HCT116 (cell line): ENCODE results near the gene EYA3. TPM values are rescaled to one million over a fixed set of nuclear protein-coding genes. Genes with fewer than 3 reads are reported as not detected.

Experiments used
- ATAC-seq: fragments of 200-7000 bp; cut with Tn5 transposase; 2 replicates; pipeline ENCODE4 v1.9.1; 2020; ENCODE audit warnings: mild to moderate bottlenecking, moderate library complexity
- BruUV-seq: library from RNA; stranded (reverse); fragments of 400-500 nt; replicated peaks from 2 replicates; lab custom pipeline; 2021; lab: Mats Ljungman, UMichigan
- CTCF ChIA-PET: fragments of 300-600 bp; sonication (Branson Sonifier 250); formaldehyde crosslinking; loops from one replicate; lab custom pipeline; 2021; ENCODE audit warnings: antibody characterized with exemption; lab: Charles Lee
- POLR2A ChIA-PET: fragments of 300-600, 350-600 bp; sonication (Branson Sonifier 250); formaldehyde crosslinking; loops from one replicate; lab custom pipeline; 2021; ENCODE audit warnings: antibody characterized with exemption; lab: Charles Lee
- RAD21 ChIA-PET, 2 experiments: fragments of 300-600 bp; sonication (Branson Sonifier 250); formaldehyde crosslinking; loops; one replicate each; lab custom pipeline; 2023; ENCODE audit warnings: low total read pairs in 2 of 2; ENCODE audit not compliant: uncharacterized antibody in 2 of 2, unreplicated experiment in 2 of 2, low non-redundant PET in 1 of 2; lab: Charles Lee
- DNase-seq: peaks from one replicate; pipeline ENCODE4 v3.0.0-alpha.2; 2010; ENCODE audit warnings: low read depth, low spot score
- H2AFZ ChIP-seq: fragments of 200-600 bp; shearing (Covaris generic), sonication (generic); 2 replicates; pipeline ENCODE4 v1.6.1; 2017; ENCODE audit warnings: low read depth, mixed run types, mixed read lengths, antibody characterized with exemption, low read length; ENCODE audit not compliant: poor library complexity, severe bottlenecking
- H3K27ac ChIP-seq: 2 replicates; pipeline ENCODE4 v1.5.1; 2012; ENCODE audit warnings: low read depth, low read length
- H3K27me3 ChIP-seq: fragments of 200-600 bp; sonication (generic); 2 replicates; pipeline ENCODE4 v1.6.1; 2016; ENCODE audit warnings: mixed run types, low read length, mixed read lengths; ENCODE audit not compliant: insufficient read depth
- H3K36me3 ChIP-seq, 2 experiments: fragments of 200-500 bp in 1 of 2; fragments of 200-600 bp in 1 of 2; sonication (Bioruptor generic) in 1 of 2; sonication (generic) in 1 of 2; 2 replicates each; pipeline versions ENCODE4 v1.5.1 to v1.6.1; 2014 to 2016; ENCODE audit warnings: low read length in 2 of 2, inconsistent platforms in 1 of 2, mixed read lengths in 1 of 2, mixed run types in 1 of 2; ENCODE audit not compliant: insufficient read depth in 2 of 2, control insufficient read depth in 1 of 2
- H3K4me1 ChIP-seq, 2 experiments: fragments of 200-600 bp in 1 of 2; sonication (generic) in 1 of 2; 2 replicates each; pipeline versions ENCODE4 v1.5.1 to v1.6.1; 2012 to 2017; ENCODE audit warnings: low read length in 2 of 2, inconsistent platforms in 1 of 2, mild to moderate bottlenecking in 1 of 2, mixed read lengths in 1 of 2, mixed run types in 1 of 2, moderate library complexity in 1 of 2; ENCODE audit not compliant: insufficient read depth in 2 of 2, control insufficient read depth in 1 of 2
- H3K4me2 ChIP-seq: fragments of 200-600 bp; sonication (generic); 2 replicates; pipeline ENCODE4 v1.6.1; 2017; ENCODE audit warnings: mixed run types, low read length, mixed read lengths
- H3K4me3 ChIP-seq, 2 experiments: fragments of 200-600 bp in 1 of 2; sonication (generic) in 1 of 2; replicated peaks in 1 of 2; 2 replicates each; pipeline ENCODE4 v1.5.1; 2011 to 2016; ENCODE audit warnings: low read length in 2 of 2, control low read depth in 1 of 2, low read depth in 1 of 2, mild to moderate bottlenecking in 1 of 2, mixed read lengths in 1 of 2, mixed run types in 1 of 2
- H3K79me2 ChIP-seq: fragments of 200-600 bp; sonication (generic); 2 replicates; pipeline ENCODE4 v1.6.1; 2017; ENCODE audit warnings: mild to moderate bottlenecking, mixed run types, low read length, moderate library complexity, mixed read lengths; ENCODE audit not compliant: insufficient read depth
- H3K9ac ChIP-seq: fragments of 200-600 bp; sonication (generic); 2 replicates; pipeline ENCODE4 v1.6.1; 2016; ENCODE audit warnings: low read length, mixed read lengths
- H3K9me2 ChIP-seq: fragments of 200-600 bp; sonication (generic), shearing (Covaris generic); 2 replicates; pipeline ENCODE4 v1.6.1; 2017; ENCODE audit warnings: mixed run types, mild to moderate bottlenecking, moderate library complexity; ENCODE audit not compliant: insufficient read depth
- H3K9me3 ChIP-seq, 2 experiments: fragments of 200-500 bp in 1 of 2; fragments of 200-600 bp in 1 of 2; sonication (Bioruptor generic) in 1 of 2; sonication (generic) in 1 of 2; 2 replicates each; pipeline ENCODE4 v1.6.1; 2014 to 2017; ENCODE audit warnings: low read length in 2 of 2, mixed read lengths in 2 of 2, inconsistent platforms in 1 of 2, low read depth in 1 of 2, mild to moderate bottlenecking in 1 of 2, mixed run types in 1 of 2, moderate library complexity in 1 of 2; ENCODE audit not compliant: control insufficient read depth in 1 of 2, insufficient read depth in 1 of 2
- H4K20me1 ChIP-seq: fragments of 200-600 bp; sonication (generic), shearing (Covaris generic); 2 replicates; pipeline ENCODE4 v1.6.1; 2017; ENCODE audit warnings: mixed run types, mild to moderate bottlenecking, moderate library complexity; ENCODE audit not compliant: insufficient read depth
- ATF3 ChIP-seq: IDR thresholded peaks from 2 replicates; pipeline ENCODE4 v1.6.1; 2012
- CEBPB ChIP-seq: IDR thresholded peaks from 2 replicates; pipeline ENCODE4 v1.6.1; 2012; ENCODE audit warnings: low read depth
- CTCF ChIP-seq, 3 experiments: fragments of 200-600 bp in 1 of 3; sonication (generic) in 1 of 3; IDR thresholded peaks in 2 of 3; conservative IDR thresholded peaks in 1 of 3; 2 replicates each; pipeline ENCODE4 v1.5.1; 2012 to 2017; ENCODE audit warnings: low read depth in 2 of 3, low read length in 2 of 3, antibody characterized with exemption in 1 of 3, borderline replicate concordance in 1 of 3, control low read depth in 1 of 3, mild to moderate bottlenecking in 1 of 3, mixed read lengths in 1 of 3, mixed run types in 1 of 3, moderate library complexity in 1 of 3; ENCODE audit not compliant: insufficient read depth in 1 of 3
- EGR1 ChIP-seq: IDR thresholded peaks from 2 replicates; pipeline ENCODE4 v1.6.1; 2012; ENCODE audit warnings: low read depth
- ELF1 ChIP-seq: IDR thresholded peaks from 2 replicates; pipeline ENCODE4 v1.6.1; 2012; ENCODE audit warnings: low read depth, borderline replicate concordance
- EZH2 ChIP-seq: fragments of 200-600 bp; sonication (generic); IDR thresholded peaks from 2 replicates; pipeline ENCODE4 v1.6.1; 2017; ENCODE audit warnings: antibody characterized with exemption, mixed run types
- EZH2phosphoT487 ChIP-seq: fragments of 200-600 bp; IDR thresholded peaks from 2 replicates; pipeline ENCODE4 v1.6.1; 2018; ENCODE audit warnings: antibody characterized with exemption, borderline replicate concordance
- TCF7L2 ChIP-seq: IDR thresholded peaks from 2 replicates; pipeline ENCODE4 v1.7.0; 2011; ENCODE audit warnings: borderline replicate concordance, inconsistent platforms; ENCODE audit not compliant: insufficient read depth, insufficient read length; ENCODE audit errors: extremely low read depth
- intact Hi-C: fragments of 100-400 bp; cut with micrococcal nuclease; formaldehyde crosslinking; loops from 2 replicates; pipeline ENCODE4 v1.10.0; 2022
- total RNA-seq: library from RNA; stranded (reverse); gene quantifications from one replicate; pipeline ENCODE4 v1.2.1, GENCODE V29; 2021; ENCODE audit not compliant: unreplicated experiment

The EYA3 gene
- total RNA-seq, 1 experiment from 2014 or later = 25.9 TPM

- Histone ChIP-seq H4K20me1 (no peaks in the 10 kb centered on the region), H3K4me3 (no peak overlapping the region), H3K9me3 (no peaks in the 10 kb centered on the region), H3K27me3 (no peaks in the 10 kb centered on the region), H3K4me1 (peaks cover 7 to 14% of the 10 kb centered on the region in 2 experiments; a peak in 3 of 4 replicates), H3K4me2 (no peak overlapping the region), H3K9me2 (no peaks in the 10 kb centered on the region), H3K9ac (no peak overlapping the region), H3K79me2 (no peaks in the 10 kb centered on the region), H2AFZ (no peak overlapping the region), H3K36me3 (no peaks in the 10 kb centered on the region)
- ChIA-PET CTCF (no interaction called here), POLR2A (no interaction called here), RAD21 (no interaction called here)
- DNase-seq = no peak
- no peak for ATAC-seq
- intact Hi-C loops = no loop called here
- TF ChIP-seq CEBPB = no peak
- TF ChIP-seq ATF3 = no peak
- no peak for TF ChIP-seq EZH2
- no peak for TF ChIP-seq EZH2phosphoT487
- TF ChIP-seq ELF1 = no peak
- TF ChIP-seq CTCF (IDR thresholded peaks at IDR 0.05 in 2 of 3, conservative IDR thresholded peaks at IDR 0.05 in 1 of 3; ENCODE audit: borderline replicate concordance in 1 of 3, insufficient read depth in 1 of 3, low read depth in 2 of 3, low read length in 2 of 3) = no peak
- TF ChIP-seq, all 23 proteins: peak for 0
- no TSS peak for BruUV-seq
- no peak overlapping the region for H3K27ac ChIP-seq
Measured at GRCh38 chr1:27931184-27931583, 157.2 kb downstream of the EYA3 start.

- BruUV-seq = no TSS peak
- H3K4me3 ChIP-seq = no peak overlapping the region
- H3K36me3 ChIP-seq = no peaks in the 10 kb centered on the region
- no peak overlapping the region for H3K27ac ChIP-seq
- no peaks in the 10 kb centered on the region for H3K9me2 ChIP-seq
- intact Hi-C loops = no loop called here
- H3K79me2 ChIP-seq = no peaks in the 10 kb centered on the region
- H2AFZ ChIP-seq = no peak overlapping the region
- ATAC-seq (no peak), DNase-seq (no peak)
- CTCF ChIA-PET = no interaction called here
- no peaks in the 10 kb centered on the region for H4K20me1 ChIP-seq
- no peak overlapping the region for H3K4me2 ChIP-seq
- POLR2A ChIA-PET = no interaction called here
- H3K9me3 ChIP-seq = no peaks in the 10 kb centered on the region
- no peak overlapping the region for H3K9ac ChIP-seq
- 0 out of 4 replicates have a peak, but pooled peaks cover 0 to under 1% of the 10 kb centered on the region in 2 experiments for H3K4me1 ChIP-seq
- TF ChIP-seq CTCF (IDR thresholded peaks at IDR 0.05 in 2 of 3, conservative IDR thresholded peaks at IDR 0.05 in 1 of 3; ENCODE audit: borderline replicate concordance in 1 of 3, insufficient read depth in 1 of 3, low read depth in 2 of 3, low read length in 2 of 3) = peak in 1 of 3 experiments; percentile 16; a peak in 1 of 6 replicates
- no peak for TF ChIP-seq TCF7L2
- no peak for TF ChIP-seq EGR1
- H3K27me3 ChIP-seq = no peaks in the 10 kb centered on the region
- RAD21 ChIA-PET = no interaction called here
Measured at GRCh38 chr1:27928216-27928954, 160.0 kb downstream of the EYA3 start.
